Measurements from ENCODE around the gene OR2J2.
"Not testable (repeated sequence)": the region's sequence is repeated elsewhere in the genome, so short reads cannot be mapped to it uniquely, and the experiment has no call there.

The OR2J2 gene

DNA sequence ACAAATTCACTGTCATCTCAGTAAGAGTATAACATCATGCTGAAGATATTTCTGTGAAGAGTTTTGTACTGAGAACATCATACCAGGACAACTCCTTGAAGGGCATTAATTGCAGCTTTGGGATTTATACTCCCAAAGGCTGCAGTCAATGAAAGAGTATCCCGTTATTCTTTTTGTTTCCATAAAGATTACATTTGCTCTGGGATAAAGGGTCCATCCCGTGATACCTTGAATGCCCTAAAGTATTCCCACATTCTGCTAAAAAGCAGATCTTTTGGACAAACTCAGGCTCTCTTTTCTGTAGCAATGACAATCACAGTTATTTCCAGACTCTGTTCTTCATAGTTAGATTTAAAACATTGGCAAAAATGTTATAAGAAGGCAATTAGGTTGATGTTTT, at the start of gene OR2J2:
OR2J2 (plus strand) TSS at position 301 of the 400 bp plus-strand sequence. CDS start 2,729 bp downstream, outside the sequence.
- H3K9me3 ChIP-seq (ENCODE audit: control insufficient read depth, insufficient read depth, low read depth, low read length); H3K36me3 ChIP-seq (ENCODE audit: control insufficient read depth, insufficient read depth, low read length); H3K27me3 ChIP-seq (ENCODE audit: control insufficient read depth, insufficient read depth, low read length); H3K4me1 ChIP-seq (ENCODE audit: control insufficient read depth, insufficient read depth, low read length); H3K4me3 ChIP-seq (ENCODE audit: low read depth, low read length); H3K9ac ChIP-seq (ENCODE audit: low read length); H3K27ac ChIP-seq (ENCODE audit: low read depth, low read length): not testable (repeated sequence)

DNA sequence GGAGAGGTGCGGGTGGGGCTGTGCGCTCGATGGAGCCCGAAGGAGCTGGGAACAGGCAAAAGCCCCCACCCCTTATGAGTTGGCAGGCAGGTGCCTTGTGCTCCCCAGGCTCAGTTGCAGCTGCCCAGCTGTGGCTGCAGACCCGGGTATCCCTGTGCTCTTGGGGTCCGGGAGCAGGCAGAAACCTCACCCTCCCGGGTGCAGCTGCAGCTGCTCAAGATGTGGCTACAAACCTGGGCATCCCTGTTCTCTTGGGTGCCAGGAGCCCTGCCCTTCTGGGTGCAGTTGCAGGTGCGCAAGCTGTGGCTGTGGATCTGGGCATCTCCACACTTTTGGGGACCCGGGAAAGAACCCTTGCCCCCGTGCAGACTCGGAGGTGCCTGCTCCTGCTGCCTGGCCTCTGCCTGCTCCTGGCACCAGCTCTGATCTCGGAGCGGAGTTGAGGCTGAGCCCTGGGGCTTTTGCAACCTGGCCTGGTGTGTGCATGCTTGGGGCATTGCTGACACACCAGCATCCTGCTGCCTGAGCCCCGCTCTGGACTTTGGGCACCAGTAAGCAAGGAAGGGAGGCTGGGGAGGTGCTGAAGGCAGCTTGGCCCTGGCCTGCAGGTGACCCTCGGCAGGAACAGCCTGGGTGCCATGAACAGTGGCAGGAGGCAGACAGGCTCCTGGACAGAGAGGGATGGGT, 41.2 kb upstream of the OR2J2 start:
- no peak overlapping the region for H3K4me3 ChIP-seq (ENCODE audit: low read depth, low read length)
- no peaks in the 10 kb centered on the region for H3K4me1 ChIP-seq (ENCODE audit: control insufficient read depth, insufficient read depth, low read length)
- H3K27me3 ChIP-seq (ENCODE audit: control insufficient read depth, insufficient read depth, low read length): no peaks in the 10 kb centered on the region; the same call in 1 of the 2 replicates
- H3K9me3 ChIP-seq (ENCODE audit: control insufficient read depth, insufficient read depth, low read depth, low read length): no peaks in the 10 kb centered on the region
- H3K9ac ChIP-seq (ENCODE audit: low read length): no peak overlapping the region
- no peak overlapping the region for H3K27ac ChIP-seq (ENCODE audit: low read depth, low read length)
- H3K36me3 ChIP-seq (ENCODE audit: control insufficient read depth, insufficient read depth, low read length): no peaks in the 10 kb centered on the region

GRCh38 chr6:29130644-29131043, 40.1 kb upstream of the OR2J2 start:
- no peaks in the 10 kb centered on the region for H3K36me3 ChIP-seq (ENCODE audit: control insufficient read depth, insufficient read depth, low read length)
- H3K4me1 ChIP-seq (ENCODE audit: control insufficient read depth, insufficient read depth, low read length): no peaks in the 10 kb centered on the region
- H3K9me3 ChIP-seq (ENCODE audit: control insufficient read depth, insufficient read depth, low read depth, low read length): no peaks in the 10 kb centered on the region
- no peak overlapping the region for H3K9ac ChIP-seq (ENCODE audit: low read length)
- H3K27me3 ChIP-seq (ENCODE audit: control insufficient read depth, insufficient read depth, low read length): no peaks in the 10 kb centered on the region; the same call in 1 of the 2 replicates
- no peak overlapping the region for H3K4me3 ChIP-seq (ENCODE audit: low read depth, low read length)
- H3K27ac ChIP-seq (ENCODE audit: low read depth, low read length): no peak overlapping the region

- Histone ChIP-seq H3K27me3 (ENCODE audit: control insufficient read depth, insufficient read depth, low read length) (no peaks in the 10 kb centered on the region; the same call in 1 of the 2 replicates), H3K9me3 (ENCODE audit: control insufficient read depth, insufficient read depth, low read depth, low read length) (no peaks in the 10 kb centered on the region), H3K27ac (ENCODE audit: low read depth, low read length) (no peak overlapping the region), H3K9ac (ENCODE audit: low read length) (no peak overlapping the region), H3K36me3 (ENCODE audit: control insufficient read depth, insufficient read depth, low read length) (no peaks in the 10 kb centered on the region), H3K4me1 (ENCODE audit: control insufficient read depth, insufficient read depth, low read length) (no peaks in the 10 kb centered on the region), H3K4me3 (ENCODE audit: low read depth, low read length) (no peak overlapping the region)
These were observed 39.0 kb upstream of the OR2J2 start for GRCh38 chr6:29131691-29132090.

DNA sequence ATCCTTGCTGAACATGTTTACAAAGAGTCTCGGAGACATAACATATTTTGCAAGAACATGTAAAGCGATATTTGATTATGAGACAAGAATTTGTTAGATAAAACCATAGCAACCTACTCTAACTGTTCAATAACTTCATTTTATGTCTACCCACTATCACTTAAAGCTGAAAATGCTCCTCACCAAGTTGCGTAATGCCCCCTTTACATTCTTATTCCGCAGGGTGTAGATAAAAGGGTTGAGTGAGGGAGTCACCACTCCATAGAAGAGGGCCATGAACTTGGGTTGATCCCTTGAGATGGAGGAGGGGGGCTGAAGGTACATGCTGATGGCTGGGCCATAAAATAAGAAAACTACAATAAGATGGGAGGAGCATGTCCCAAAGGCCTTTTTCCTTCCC, 33.0 kb upstream of the OR2J2 start:
- peaks cover 9% of the 10 kb centered on the region; the same call in 1 of the 2 replicates for H3K9me3 ChIP-seq (ENCODE audit: control insufficient read depth, insufficient read depth, low read depth, low read length)
- H3K4me3 ChIP-seq (ENCODE audit: low read depth, low read length): no peak overlapping the region
- no peak overlapping the region for H3K9ac ChIP-seq (ENCODE audit: low read length)
- no peaks in the 10 kb centered on the region for H3K36me3 ChIP-seq (ENCODE audit: control insufficient read depth, insufficient read depth, low read length)
- no peak overlapping the region for H3K27ac ChIP-seq (ENCODE audit: low read depth, low read length)
- no peaks in the 10 kb centered on the region for H3K27me3 ChIP-seq (ENCODE audit: control insufficient read depth, insufficient read depth, low read length)
- H3K4me1 ChIP-seq (ENCODE audit: control insufficient read depth, insufficient read depth, low read length): no peaks in the 10 kb centered on the region

- H3K4me3 ChIP-seq (ENCODE audit: low read depth, low read length): no peak overlapping the region
- peaks cover 24% of the 10 kb centered on the region for H3K9me3 ChIP-seq (ENCODE audit: control insufficient read depth, insufficient read depth, low read depth, low read length)
- H3K9ac ChIP-seq (ENCODE audit: low read length): no peak overlapping the region
- H3K4me1 ChIP-seq (ENCODE audit: control insufficient read depth, insufficient read depth, low read length): no peaks in the 10 kb centered on the region
- no peak overlapping the region for H3K27ac ChIP-seq (ENCODE audit: low read depth, low read length)
- H3K36me3 ChIP-seq (ENCODE audit: control insufficient read depth, insufficient read depth, low read length): no peaks in the 10 kb centered on the region
- no peaks in the 10 kb centered on the region for H3K27me3 ChIP-seq (ENCODE audit: control insufficient read depth, insufficient read depth, low read length)
These were observed 29.1 kb upstream of the OR2J2 start for GRCh38 chr6:29141606-29142005.

GRCh38 chr6:29142309-29142708, 28.4 kb upstream of the OR2J2 start:
- Histone ChIP-seq H3K4me1 (ENCODE audit: control insufficient read depth, insufficient read depth, low read length) (no peaks in the 10 kb centered on the region), H3K27ac (ENCODE audit: low read depth, low read length) (no peak overlapping the region), H3K36me3 (ENCODE audit: control insufficient read depth, insufficient read depth, low read length) (no peaks in the 10 kb centered on the region), H3K9me3 (ENCODE audit: control insufficient read depth, insufficient read depth, low read depth, low read length) (peaks cover 24% of the 10 kb centered on the region), H3K9ac (ENCODE audit: low read length) (no peak overlapping the region), H3K27me3 (ENCODE audit: control insufficient read depth, insufficient read depth, low read length) (no peaks in the 10 kb centered on the region), H3K4me3 (ENCODE audit: low read depth, low read length) (no peak overlapping the region)

DNA sequence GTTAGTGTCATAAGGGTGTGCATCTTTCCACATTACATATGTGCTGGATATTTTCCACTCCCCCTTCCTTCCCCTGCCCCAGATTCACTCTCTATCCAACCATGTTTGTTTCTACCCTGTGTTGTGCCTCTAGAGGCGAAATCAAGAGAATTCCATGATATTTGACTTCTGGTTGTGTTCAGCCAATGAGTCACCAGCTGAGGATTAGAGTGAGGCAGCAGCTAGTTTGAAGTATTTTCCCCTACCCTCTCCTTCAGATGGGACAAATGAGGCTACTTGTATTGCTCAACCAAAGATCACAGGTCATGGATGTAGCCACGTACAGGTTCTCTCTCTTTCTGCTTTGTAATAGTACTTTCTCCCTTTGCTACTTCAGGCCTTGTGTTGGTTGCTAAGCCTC, 24.5 kb upstream of the OR2J2 start:
- Histone ChIP-seq H3K4me3 (ENCODE audit: low read depth, low read length) (no peak overlapping the region), H3K9me3 (ENCODE audit: control insufficient read depth, insufficient read depth, low read depth, low read length) (peaks cover 24% of the 10 kb centered on the region), H3K36me3 (ENCODE audit: control insufficient read depth, insufficient read depth, low read length) (no peaks in the 10 kb centered on the region), H3K27ac (ENCODE audit: low read depth, low read length) (no peak overlapping the region), H3K27me3 (ENCODE audit: control insufficient read depth, insufficient read depth, low read length) (no peaks in the 10 kb centered on the region), H3K4me1 (ENCODE audit: control insufficient read depth, insufficient read depth, low read length) (no peaks in the 10 kb centered on the region), H3K9ac (ENCODE audit: low read length) (no peak overlapping the region)

DNA sequence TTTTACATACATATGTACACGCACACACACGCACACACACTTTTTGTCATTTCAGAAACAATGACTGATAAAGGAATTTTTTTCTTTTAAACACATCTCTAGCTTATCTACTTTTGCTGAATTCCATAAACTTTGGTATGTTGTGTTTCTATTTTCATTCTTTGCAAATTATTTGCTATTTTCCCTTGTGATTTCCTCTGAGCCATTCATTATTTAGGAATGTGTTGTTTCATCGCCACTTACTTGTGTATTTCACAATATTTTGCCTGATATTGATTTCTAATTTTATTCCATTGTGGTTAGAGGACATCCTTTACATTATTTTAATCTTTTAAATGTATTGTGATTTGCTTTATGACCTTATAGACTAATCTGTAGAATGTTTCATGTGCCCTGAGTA, 23.6 kb upstream of the OR2J2 start:
- no peaks in the 10 kb centered on the region for H3K36me3 ChIP-seq (ENCODE audit: control insufficient read depth, insufficient read depth, low read length)
- H3K4me3 ChIP-seq (ENCODE audit: low read depth, low read length): no peak overlapping the region
- H3K27ac ChIP-seq (ENCODE audit: low read depth, low read length): no peak overlapping the region

GRCh38 chr6:29149444-29149843, 21.3 kb upstream of the OR2J2 start:
- not testable (repeated sequence) for H3K27me3 ChIP-seq (ENCODE audit: control insufficient read depth, insufficient read depth, low read length); H3K27ac ChIP-seq (ENCODE audit: low read depth, low read length); H3K36me3 ChIP-seq (ENCODE audit: control insufficient read depth, insufficient read depth, low read length); H3K4me3 ChIP-seq (ENCODE audit: low read depth, low read length); H3K9ac ChIP-seq (ENCODE audit: low read length); H3K9me3 ChIP-seq (ENCODE audit: control insufficient read depth, insufficient read depth, low read depth, low read length); H3K4me1 ChIP-seq (ENCODE audit: control insufficient read depth, insufficient read depth, low read length)

More for the DNA sequence above, 23.6 kb upstream of the OR2J2 start:
- Histone ChIP-seq H3K27me3 (ENCODE audit: control insufficient read depth, insufficient read depth, low read length) (no peaks in the 10 kb centered on the region), H3K9me3 (ENCODE audit: control insufficient read depth, insufficient read depth, low read depth, low read length) (peaks cover 20% of the 10 kb centered on the region), H3K9ac (ENCODE audit: low read length) (no peak overlapping the region), H3K4me1 (ENCODE audit: control insufficient read depth, insufficient read depth, low read length) (no peaks in the 10 kb centered on the region)

- Histone ChIP-seq H3K27me3 (ENCODE audit: control insufficient read depth, insufficient read depth, low read length) (no peaks in the 10 kb centered on the region), H3K36me3 (ENCODE audit: control insufficient read depth, insufficient read depth, low read length) (no peaks in the 10 kb centered on the region), H3K9ac (ENCODE audit: low read length) (no peak overlapping the region), H3K4me1 (ENCODE audit: control insufficient read depth, insufficient read depth, low read length) (no peaks in the 10 kb centered on the region), H3K4me3 (ENCODE audit: low read depth, low read length) (no peak overlapping the region), H3K9me3 (ENCODE audit: control insufficient read depth, insufficient read depth, low read depth, low read length) (no peaks in the 10 kb centered on the region), H3K27ac (ENCODE audit: low read depth, low read length) (no peak overlapping the region)
These were observed 17.6 kb upstream of the OR2J2 start for GRCh38 chr6:29153083-29153482.

Measured in HUES6 (cell line).